Inferior parietal cortex (tissue), 1 donor: ENCODE data around the gene C14orf132.
"Not testable (repeated sequence)": the region's sequence is repeated elsewhere in the genome, so short reads cannot be mapped to it uniquely, and the experiment has no call there.

Experiments
- DNase-seq: peaks from one replicate; pipeline ENCODE4 v3.0.0-alpha.2; 2016; ENCODE audit errors: extremely low spot score

Gene C14orf132

DNA sequence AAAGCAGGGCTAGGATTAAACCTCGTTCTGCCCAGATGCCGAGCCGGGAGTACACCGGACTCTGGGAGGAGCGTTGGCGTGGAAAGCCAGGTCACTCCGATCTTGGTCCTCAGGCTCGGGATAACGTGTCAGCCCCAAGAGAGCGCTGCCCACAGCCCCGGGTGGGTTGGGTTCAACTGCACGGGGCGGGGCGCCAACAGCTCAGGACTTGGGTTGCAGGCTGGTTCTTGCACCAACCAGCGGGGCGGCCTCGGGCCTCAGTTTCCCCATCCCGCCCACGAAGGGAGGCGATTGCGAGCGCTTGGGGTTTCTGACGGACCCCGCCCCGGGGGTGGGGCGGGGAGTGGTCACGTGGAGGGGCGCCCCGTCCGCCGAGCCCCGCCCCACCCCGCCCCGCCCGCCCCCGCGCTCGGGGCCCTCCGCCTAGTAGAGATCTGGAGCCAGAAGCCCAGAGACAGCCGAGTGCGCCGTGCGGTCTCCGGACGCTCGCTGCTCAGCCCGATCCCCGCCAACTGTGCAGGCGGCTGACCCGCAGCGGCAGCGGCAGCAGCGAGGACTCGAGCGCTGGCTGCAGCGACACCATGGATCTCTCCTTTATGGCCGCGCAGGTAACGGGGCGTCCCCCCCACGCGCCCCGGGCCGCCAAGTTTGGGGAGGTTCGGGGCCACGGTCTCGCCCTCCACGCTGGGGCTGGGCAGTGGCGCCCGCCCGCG lies at the start of gene C14orf132:
Gene C14orf132 (plus strand): TSS at position 443 of the 713 bp plus-strand sequence. CDS start 139 bp downstream, at position 582.
- DNase-seq: no peak

DNA sequence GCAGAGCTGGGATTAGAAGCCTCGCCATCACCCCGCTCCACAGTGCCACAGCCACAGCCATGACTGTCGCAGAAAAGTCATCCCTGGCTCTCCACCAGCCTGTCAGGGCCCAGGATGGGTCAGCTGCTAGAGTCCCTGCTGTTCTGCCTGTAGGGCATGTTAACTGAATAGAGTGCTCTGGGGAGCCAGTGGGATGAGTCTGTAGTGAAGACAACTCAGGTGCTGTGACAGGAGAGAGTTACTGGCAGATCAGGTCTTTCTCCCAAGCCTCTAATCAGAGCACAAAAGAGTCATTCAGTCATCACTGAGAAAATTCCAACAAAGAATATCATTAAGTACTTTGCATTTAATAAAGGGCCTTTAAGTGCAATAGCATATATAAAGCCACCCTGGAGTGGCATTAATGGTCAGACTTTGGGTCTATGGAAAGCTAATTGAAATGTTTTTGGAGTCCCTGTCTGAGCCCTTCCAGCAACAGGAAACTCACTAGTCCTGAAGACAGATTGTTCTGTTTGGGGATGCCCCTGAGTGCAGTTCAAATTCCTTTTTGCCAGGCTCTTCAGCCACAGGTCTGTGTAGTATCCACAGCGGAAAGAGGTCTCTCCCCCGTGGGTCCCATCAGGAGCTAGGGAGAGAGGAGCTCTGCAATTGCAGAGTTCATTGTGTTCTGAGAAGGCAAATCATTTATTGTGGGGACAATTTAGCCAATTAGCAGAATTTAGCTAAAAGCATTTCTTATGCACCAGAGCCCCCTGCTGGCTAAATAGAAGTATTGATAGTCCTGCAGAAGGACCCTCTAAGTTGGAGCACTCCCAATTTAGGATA lies 45.2 kb upstream of the C14orf132 start:
- DNase-seq: peak; percentile 87

DNA sequence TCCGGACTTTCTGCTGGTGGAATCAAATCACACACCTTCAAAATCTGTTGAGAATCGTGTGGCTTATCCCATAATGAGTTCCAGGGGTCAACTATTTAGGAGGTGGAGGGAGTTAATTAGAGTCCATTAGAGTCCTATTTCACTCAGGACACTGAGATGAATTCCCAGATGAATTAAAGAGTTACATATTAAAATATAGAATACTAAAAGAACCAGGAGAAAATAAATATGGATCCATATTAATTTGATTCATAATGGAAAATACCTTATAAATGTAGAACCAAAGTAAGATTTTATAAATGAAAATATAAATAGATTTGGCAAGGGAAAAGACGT lies 44.6 kb upstream of the C14orf132 start:
- DNase-seq: no peak

DNA sequence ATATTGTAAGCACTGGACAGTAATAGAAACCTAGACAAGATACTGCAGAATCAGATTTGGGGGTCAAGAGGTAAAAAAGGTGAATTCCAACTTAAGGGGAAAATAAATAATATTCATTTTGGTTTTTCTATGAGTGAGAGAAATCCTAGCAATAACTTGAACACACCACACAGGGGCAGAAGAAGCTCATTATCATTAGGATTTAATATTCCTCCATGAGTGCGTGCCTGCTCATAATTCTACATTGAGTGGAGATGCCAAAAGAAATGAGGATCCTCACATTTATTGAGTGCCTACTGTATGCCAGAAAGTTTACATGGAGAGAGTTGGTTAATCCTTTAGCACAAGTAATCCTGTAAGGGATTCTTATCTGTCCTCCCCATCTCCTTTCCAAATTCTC lies 40.5 kb upstream of the C14orf132 start:
- DNase-seq: peak; percentile 53

DNA sequence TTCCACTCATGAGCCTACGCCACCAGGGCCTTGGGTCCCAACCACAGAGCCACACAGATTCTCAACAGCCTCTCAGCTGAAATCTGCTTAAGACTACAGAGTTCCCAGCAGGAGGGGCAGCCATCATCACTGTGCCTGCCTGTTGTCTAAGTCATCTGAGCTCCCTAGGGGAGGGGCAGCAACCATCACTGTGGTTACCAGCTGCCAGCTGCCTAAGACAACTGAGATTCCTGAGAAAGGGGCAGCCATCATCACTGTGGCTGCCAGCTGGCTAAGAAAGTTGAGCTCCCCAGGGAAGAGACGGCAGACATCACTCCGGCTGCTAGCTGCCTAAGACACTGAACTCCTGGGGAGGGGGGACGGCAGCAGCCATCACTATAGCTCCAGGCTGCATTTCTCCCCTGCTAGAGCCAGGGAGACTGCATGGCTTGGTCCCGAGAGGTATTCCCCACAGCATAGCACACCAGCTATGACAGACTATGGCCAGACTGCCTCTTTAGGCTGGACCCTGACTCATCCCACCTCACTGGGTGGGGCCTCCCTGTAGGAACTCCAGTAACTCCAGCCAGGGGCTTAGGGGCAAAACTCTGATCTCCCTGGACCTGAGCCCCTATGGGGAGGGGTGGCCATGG lies 37.2 kb upstream of the C14orf132 start:
- no peak for DNase-seq

DNA sequence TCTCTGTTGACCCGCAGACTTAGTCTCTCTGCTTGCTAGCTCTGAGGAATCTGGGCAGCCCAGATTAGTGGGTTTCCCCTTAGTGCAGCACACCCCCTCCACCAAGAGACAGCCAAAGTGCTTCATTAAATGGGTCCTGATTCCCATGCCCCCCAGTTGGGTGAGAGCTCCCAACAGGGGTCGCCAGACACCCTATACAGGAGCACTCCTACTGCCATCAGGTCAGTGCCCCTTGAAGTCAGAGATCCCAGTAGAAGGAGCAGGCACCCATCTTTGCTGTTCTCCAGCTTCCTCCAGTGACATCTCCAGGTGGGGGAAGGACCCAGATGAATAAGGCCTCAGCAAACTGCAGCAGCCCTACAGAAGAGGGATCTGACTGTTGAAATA lies 36.7 kb upstream of the C14orf132 start:
- no peak for DNase-seq

- DNase-seq: no peak
These were observed 28.0 kb upstream of the C14orf132 start for GRCh38 chr14:96011131-96011530.

DNA sequence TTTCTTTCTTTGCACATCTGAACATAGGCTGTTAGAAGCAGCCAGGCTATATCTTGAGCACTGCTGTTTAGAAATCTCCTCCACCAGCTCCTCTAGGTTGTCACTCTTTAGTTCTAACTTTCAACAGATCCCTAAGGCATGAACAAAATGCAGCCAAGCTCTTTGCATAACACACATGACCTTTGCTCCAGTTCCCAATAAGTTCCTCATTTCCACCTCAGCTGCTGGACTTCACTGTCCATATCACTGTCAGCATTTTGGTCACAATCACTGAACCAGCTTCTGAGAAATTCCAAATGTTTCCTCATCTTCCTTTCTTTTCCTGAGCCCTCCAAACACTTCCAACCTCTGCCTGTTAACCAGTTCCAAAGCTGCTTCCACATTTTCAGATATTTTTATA lies 27.6 kb upstream of the C14orf132 start:
- no peak for DNase-seq

GRCh38 chr14:96012757-96013156 lies 26.4 kb upstream of the C14orf132 start:
- not testable (repeated sequence) for DNase-seq

- no peak for DNase-seq
These were observed 25.0 kb upstream of the C14orf132 start for GRCh38 chr14:96014176-96014575.

- DNase-seq: no peak
These were observed 22.5 kb upstream of the C14orf132 start for GRCh38 chr14:96016501-96017160.

GRCh38 chr14:96017882-96018281 lies 21.3 kb upstream of the C14orf132 start:
- no peak for DNase-seq

- DNase-seq: no peak
These were observed 11.5 kb upstream of the C14orf132 start for GRCh38 chr14:96027431-96028355.

DNA sequence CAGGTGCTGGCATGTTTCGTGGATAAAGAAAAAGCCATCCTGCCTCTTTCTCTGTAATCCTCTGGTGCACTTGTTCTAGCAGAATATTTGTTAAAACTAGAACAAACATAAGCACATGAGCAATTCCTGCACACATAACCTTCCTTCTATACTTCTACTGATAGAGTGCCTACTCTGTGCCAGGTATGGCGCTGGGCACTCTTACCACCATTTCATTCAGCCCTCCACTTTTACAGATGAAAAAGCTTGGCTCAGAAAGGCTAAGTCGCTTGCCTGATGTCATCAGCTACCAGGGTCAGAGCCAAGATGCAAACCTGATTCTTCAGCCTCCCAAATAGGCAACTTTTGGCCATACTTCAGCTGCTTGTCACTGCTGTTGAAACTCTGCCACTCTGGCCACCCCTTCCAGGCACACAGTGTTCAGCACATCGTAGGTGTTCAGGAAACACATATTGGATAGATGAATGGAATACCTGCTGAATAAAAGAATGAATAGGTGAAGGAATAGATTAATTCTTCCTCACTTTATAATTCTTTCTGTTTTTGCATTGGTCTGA lies 10.0 kb upstream of the C14orf132 start:
- no peak for DNase-seq

- DNase-seq: no peak
These were observed 8.9 kb upstream of the C14orf132 start for GRCh38 chr14:96030108-96030760.

DNA sequence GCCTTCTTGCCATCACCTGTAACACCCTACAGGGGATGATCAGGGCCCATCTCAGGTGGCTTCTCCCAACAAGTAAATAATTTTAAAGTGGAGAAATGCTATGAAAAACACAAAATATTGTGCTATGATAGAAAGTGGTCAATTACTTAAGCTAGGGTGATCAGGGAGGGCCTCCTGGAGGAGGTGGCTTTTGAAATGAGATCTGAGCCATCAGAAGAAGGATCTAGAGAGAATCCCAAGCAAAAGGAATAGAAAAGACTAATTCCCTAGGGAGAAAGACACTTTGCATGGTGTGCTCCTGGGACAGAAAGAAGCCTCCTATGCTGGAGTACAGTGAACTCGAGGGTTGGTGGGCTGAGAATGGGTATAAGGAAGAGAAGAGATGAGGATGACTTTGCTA lies 7.5 kb upstream of the C14orf132 start:
- DNase-seq: no peak

- no peak for DNase-seq
These were observed 3.7 kb upstream of the C14orf132 start for GRCh38 chr14:96035456-96035855.

GRCh38 chr14:96037891-96038557 lies 1.1 kb upstream of the C14orf132 start:
- no peak for DNase-seq

DNA sequence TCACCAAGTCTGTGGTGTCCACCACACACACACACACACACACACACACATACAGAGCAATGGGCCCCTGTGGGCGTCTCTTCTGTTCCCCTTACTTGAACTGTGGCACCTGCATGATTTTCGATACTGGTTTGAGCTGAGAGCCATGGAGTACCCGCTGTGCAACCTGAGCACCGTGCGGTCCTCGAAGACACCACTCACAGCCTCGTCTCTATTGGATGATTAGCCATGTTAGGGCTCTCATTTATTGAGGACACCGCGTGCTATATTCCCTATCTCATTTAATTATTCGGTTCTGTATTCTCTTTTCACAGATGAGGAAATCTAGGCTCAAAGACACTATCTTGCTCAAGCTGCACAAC lies 623 bp upstream of the C14orf132 start:
- DNase-seq: no peak
